Endothelial cell (in vitro differentiated cells): ENCODE measurements around the gene SLC45A2. TPM values are rescaled to one million over a fixed set of nuclear protein-coding genes. Genes with fewer than 3 reads are reported as not detected.

Experiments
- DNase-seq: peaks from one replicate; pipeline ENCODE4 v3.0.0; 2021; ENCODE audit warnings: low spot score
- H3K27ac Mint-ChIP-seq: one replicate; pipeline ENCODE4 v1.8.0; 2021; ENCODE audit warnings: mixed read lengths, inconsistent platforms; ENCODE audit not compliant: unreplicated experiment
- H3K27me3 Mint-ChIP-seq: one replicate; pipeline ENCODE4 v1.8.0; 2021; ENCODE audit warnings: mild to moderate bottlenecking, moderate library complexity, mixed read lengths, inconsistent platforms; ENCODE audit not compliant: unreplicated experiment
- H3K36me3 Mint-ChIP-seq: one replicate; pipeline ENCODE4 v1.8.0; 2021; ENCODE audit warnings: mild to moderate bottlenecking, low read depth, mixed read lengths, inconsistent platforms; ENCODE audit not compliant: unreplicated experiment
- H3K4me1 Mint-ChIP-seq: one replicate; pipeline ENCODE4 v1.8.0; 2021; ENCODE audit warnings: mild to moderate bottlenecking, mixed read lengths, inconsistent platforms; ENCODE audit not compliant: unreplicated experiment
- H3K4me3 Mint-ChIP-seq: one replicate; pipeline ENCODE4 v1.8.0; 2021; ENCODE audit warnings: mild to moderate bottlenecking, mixed read lengths, inconsistent platforms; ENCODE audit not compliant: unreplicated experiment
- H3K9me3 Mint-ChIP-seq: one replicate; pipeline ENCODE4 v1.8.0; 2021; ENCODE audit warnings: mixed read lengths, inconsistent platforms; ENCODE audit not compliant: unreplicated experiment
- total RNA-seq: library from RNA; stranded (reverse); fragmentation: NEBNext Ultra II Directional; extraction: Animal tissue kit (Norgen Biotek cat#: 25700); gene quantifications from one replicate; pipeline ENCODE4 v1.2.1, GENCODE V29; 2021; ENCODE audit not compliant: unreplicated experiment
- TF ChIP-seq, protein P1 (sequence below): fragments of 200-600 bp; sonication (generic); IDR thresholded peaks from one replicate; pipeline ENCODE4 v1.5.0; 2021; ENCODE audit warnings: antibody characterized with exemption; ENCODE audit not compliant: unreplicated experiment

SLC45A2 gene
- total RNA-seq, 1 donor from 2014 or later, result 0.15 TPM

- H3K27ac Mint-ChIP-seq, result peak within 1 kb of the TSS; percentile 88
- H3K4me3 Mint-ChIP-seq, result peak within 1 kb of the TSS; percentile 93
- peaks cover 6% of the 10 kb centered on the region for H3K27me3 Mint-ChIP-seq
- DNase-seq, result peak; percentile 92
- no peaks in the 10 kb centered on the region for H3K9me3 Mint-ChIP-seq
- H3K4me1 Mint-ChIP-seq, result peaks cover 21% of the 10 kb centered on the region
- TF ChIP-seq, protein P1, sequence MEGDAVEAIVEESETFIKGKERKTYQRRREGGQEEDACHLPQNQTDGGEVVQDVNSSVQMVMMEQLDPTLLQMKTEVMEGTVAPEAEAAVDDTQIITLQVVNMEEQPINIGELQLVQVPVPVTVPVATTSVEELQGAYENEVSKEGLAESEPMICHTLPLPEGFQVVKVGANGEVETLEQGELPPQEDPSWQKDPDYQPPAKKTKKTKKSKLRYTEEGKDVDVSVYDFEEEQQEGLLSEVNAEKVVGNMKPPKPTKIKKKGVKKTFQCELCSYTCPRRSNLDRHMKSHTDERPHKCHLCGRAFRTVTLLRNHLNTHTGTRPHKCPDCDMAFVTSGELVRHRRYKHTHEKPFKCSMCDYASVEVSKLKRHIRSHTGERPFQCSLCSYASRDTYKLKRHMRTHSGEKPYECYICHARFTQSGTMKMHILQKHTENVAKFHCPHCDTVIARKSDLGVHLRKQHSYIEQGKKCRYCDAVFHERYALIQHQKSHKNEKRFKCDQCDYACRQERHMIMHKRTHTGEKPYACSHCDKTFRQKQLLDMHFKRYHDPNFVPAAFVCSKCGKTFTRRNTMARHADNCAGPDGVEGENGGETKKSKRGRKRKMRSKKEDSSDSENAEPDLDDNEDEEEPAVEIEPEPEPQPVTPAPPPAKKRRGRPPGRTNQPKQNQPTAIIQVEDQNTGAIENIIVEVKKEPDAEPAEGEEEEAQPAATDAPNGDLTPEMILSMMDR, result no peak
- H3K36me3 Mint-ChIP-seq, result peaks cover 19% of the 10 kb centered on the region
Measured at GRCh38 chr5:34007621-34008600, 23.4 kb upstream of the SLC45A2 start, which contains the start of gene AMACR. Gene AMACR (minus strand): TSS chr5:34008050. CDS start chr5:34008019, 31 bp downstream.

DNA sequence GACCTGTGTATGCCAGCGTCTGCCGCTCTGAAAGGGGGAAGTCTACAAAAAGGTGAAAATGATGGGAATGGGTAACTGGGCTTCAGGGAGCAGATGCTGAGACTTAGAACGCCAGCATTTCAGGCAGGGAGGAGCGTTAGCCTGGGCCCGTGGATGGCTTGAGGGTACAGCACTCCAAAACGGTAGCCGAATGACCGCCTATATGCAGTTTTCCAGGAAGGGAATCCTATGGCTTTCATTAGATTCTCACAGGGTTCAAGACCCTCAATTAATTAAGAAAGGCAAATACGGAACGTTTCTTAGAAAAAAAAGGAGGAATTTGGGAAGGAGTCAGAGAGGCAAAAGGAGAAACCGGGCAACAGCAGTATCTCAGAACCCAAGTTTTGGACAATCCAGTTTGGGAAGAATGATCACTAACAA, 22.7 kb upstream of the SLC45A2 start:
- H3K9me3 Mint-ChIP-seq, result no peaks in the 10 kb centered on the region
- H3K27ac Mint-ChIP-seq, result peak overlapping the region; percentile 76
- peaks cover 21% of the 10 kb centered on the region for H3K4me1 Mint-ChIP-seq
- TF ChIP-seq, protein P1, result no peak
- DNase-seq, result no peak
- peak overlapping the region; percentile 93 for H3K4me3 Mint-ChIP-seq
- H3K27me3 Mint-ChIP-seq, result peaks cover 6% of the 10 kb centered on the region
- peaks cover 25% of the 10 kb centered on the region for H3K36me3 Mint-ChIP-seq

GRCh38 chr5:34005681-34006080, 21.2 kb upstream of the SLC45A2 start:
- DNase-seq, result no peak
- TF ChIP-seq, protein P1, result no peak
- peaks cover 6% of the 10 kb centered on the region for H3K27me3 Mint-ChIP-seq
- no peaks in the 10 kb centered on the region for H3K9me3 Mint-ChIP-seq
- H3K27ac Mint-ChIP-seq, result no peak overlapping the region
- H3K36me3 Mint-ChIP-seq, result peaks cover 29% of the 10 kb centered on the region
- peaks cover 21% of the 10 kb centered on the region for H3K4me1 Mint-ChIP-seq
- no peak overlapping the region for H3K4me3 Mint-ChIP-seq

- Mint-ChIP-seq H3K36me3 (peaks cover 29% of the 10 kb centered on the region), H3K9me3 (no peaks in the 10 kb centered on the region), H3K4me1 (peaks cover 21% of the 10 kb centered on the region), H3K27me3 (peaks cover 6% of the 10 kb centered on the region), H3K27ac (no peak overlapping the region), H3K4me3 (no peak overlapping the region)
- no peak for DNase-seq
- TF ChIP-seq, protein P1, result no peak
Measured at GRCh38 chr5:34005211-34005610, 20.7 kb upstream of the SLC45A2 start.

- Mint-ChIP-seq H3K27ac (no peak overlapping the region), H3K27me3 (peaks cover 6% of the 10 kb centered on the region), H3K36me3 (peaks cover 34% of the 10 kb centered on the region), H3K4me1 (peaks cover 17% of the 10 kb centered on the region), H3K9me3 (no peaks in the 10 kb centered on the region), H3K4me3 (peak overlapping the region; percentile 53)
- TF ChIP-seq, protein P1, result no peak
- no peak for DNase-seq
Measured at GRCh38 chr5:34003941-34004340, 19.4 kb upstream of the SLC45A2 start.
